GM21526 (cell line): ENCODE measurements around the gene TCF7.

Experiments
- ATAC-seq: cut with Tn5 transposase; IDR thresholded peaks from one replicate; pipeline ENCODE4 v1.9.1; 2021; ENCODE audit warnings: moderate library complexity; ENCODE audit not compliant: unreplicated experiment, low FRiP score

TCF7 gene

DNA sequence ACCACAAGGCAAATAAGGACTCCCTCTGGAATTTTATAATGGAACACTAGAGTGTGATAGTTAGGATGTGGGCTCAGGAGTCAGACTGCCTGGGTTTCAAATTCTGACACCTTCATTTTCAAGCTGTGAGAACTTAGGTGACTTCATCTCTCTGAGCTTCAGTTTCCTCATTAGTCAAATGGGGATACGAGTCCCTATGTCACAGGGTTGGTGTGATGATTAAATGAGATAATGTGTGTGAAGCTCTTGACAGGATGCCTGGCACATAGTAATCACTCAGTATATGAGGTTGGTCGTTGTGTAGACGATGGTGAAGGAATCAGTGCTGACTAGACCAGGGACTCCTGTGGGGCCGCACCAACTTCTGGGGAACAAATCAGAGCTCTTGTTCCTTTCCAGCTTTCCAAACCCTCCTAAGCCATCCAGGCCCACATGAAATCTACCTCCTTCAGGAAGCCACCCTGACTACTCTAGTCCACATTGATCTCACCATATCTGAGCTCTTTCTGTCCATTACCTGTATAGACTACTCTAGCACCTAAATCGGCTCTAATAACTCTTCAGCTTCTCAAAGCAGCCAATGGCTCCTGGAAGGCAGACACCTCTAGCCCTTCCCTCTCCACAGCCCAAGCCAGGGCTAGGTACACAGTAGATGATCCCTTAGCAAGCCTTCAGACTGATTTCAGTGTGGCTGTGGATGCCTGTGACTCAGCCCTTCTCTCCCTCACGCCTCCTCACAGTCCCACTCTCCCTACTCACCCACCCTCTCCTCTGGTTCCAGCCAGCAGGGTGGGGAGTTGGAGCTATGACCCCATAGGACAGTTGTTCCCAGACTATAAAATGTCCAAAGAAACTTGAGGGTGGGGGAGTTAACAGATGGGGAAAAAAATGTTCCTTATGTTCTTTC, 2.5 kb upstream of the TCF7 start:
- ATAC-seq = no peak

DNA sequence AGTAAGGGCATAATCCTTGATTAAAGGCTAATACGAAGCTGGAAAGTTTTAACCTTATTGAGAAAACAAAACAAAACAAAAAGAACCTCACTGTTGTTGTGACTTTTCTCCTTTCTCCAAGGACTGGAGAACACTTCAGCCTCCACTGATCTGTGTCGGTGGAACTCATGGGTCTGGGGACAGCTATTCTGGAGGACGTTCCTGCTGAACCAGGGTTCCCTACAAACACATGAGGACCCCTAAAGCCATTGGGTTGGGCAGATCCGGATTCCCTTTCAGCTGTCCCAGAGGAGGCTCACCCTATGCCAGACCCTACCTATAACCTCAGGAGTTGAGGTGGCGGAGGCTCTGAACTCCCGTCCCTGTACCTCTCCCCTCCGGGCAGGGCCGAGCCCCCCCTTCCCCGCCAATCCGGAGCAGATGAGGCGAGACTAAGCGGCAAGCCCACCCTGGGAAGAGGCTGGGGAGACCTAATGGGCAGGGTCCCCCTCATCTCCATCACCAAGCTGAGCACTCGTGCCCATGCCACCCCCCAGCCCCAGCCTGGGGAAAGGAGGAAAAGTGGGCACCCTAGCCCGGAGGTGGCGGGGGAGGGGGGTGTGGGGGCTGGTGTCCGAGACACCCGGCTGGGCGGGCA, 1.6 kb upstream of the TCF7 start:
- no peak for ATAC-seq

DNA sequence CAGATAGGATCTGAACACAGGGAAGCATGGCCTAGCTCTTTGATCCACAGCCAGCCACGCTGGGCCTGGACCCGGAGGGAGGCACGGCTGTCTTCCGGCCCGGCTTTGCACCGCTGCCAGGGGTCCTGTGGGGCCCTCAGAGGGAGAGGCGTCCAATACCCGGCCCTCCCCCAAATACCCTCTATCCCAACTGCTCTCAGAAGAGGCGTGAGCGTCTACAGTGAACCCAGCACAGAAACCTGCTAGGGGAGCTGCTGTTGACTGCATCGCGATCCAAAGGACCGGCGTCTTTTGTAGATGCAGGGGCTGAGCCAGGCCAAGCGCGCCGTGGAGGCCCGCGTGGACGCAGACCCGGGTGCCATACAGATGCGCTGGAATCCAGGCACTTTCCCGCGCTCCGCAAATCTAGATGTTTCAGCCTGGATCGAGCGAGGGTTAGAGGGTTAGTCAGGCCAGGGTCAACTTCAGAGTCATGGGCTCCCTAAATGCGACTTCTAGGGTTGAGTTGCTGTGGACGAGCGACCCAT, 1.1 kb upstream of the TCF7 start:
- no peak for ATAC-seq

- peak; percentile 5 for ATAC-seq
These were observed 665 bp downstream of the TCF7 start for GRCh38 chr5:134114886-134115805.

- ATAC-seq = no peak
These were observed 1.3 kb downstream of the TCF7 start for GRCh38 chr5:134115806-134116175.

GRCh38 chr5:134116286-134116685, 1.8 kb downstream of the TCF7 start:
- no peak for ATAC-seq

- no peak for ATAC-seq
These were observed 2.6 kb downstream of the TCF7 start for GRCh38 chr5:134116789-134117761.

DNA sequence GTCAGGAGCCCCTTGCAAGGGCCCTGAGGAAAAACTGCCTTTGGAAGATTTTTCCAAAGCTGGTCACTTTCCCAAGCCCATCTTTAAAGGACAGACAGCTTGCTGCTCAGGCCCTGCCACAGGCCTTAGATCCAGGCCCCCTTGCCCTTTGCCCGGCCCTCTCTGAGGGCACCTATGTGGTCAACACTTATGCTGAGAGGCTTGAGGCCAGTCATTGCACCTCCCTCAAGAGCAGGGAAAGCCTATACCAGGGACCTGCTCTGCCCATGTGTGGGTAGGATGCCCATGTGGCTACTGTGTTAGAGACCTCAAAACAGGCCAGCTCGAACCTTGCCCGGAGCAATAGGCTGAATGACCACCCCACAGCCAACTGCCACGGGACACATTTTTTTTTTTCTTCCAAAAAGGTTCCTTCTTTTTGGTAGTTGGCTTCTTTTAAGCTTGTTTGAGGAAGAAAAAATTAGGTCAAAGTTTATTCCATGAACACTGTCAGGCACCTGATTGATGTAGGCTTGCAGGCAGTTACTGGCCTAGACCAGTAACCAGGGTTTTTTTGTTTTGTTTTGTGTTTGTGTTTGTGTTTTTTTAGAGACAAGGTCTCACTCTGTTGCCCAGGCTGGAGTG, 3.8 kb downstream of the TCF7 start:
- ATAC-seq = no peak

GRCh38 chr5:134119720-134120119, 5.2 kb downstream of the TCF7 start:
- no peak for ATAC-seq

DNA sequence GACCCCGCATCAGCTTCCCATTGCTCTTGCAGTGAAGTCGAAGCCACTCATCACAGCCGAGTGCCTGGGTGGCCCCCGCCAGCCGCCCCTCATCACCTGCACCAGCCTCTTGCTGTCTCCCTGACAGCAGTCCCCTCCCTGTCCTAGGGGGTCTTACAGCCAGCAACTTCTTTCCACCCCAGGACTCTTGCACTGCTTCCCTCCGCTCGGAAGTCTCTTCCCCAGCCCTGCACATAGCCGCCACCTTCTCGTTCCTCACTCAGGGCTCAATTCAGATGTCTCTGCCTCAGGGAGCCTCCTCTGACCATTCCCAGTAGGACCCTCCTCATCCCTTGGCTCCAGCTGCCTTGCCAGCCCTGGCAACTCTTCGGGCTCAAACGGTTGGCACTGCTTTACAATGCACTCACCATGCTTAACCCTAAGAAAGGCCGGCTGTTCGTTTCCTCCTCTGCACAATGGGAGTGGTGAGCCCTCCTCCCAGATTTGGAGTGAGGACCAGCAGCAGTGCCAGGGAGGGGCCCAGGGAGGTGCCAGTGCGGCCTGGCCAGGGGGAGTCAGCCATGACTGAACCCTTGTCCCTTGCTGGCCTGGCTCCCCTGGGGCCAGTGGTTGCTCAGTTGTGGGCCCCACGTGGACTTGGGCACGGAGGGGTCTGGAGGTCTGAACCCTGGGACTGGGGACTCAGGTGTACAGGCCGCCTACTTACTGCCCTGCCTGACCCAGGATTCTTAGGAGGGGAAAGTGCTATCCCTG, 6.1 kb downstream of the TCF7 start:
- ATAC-seq = no peak

DNA sequence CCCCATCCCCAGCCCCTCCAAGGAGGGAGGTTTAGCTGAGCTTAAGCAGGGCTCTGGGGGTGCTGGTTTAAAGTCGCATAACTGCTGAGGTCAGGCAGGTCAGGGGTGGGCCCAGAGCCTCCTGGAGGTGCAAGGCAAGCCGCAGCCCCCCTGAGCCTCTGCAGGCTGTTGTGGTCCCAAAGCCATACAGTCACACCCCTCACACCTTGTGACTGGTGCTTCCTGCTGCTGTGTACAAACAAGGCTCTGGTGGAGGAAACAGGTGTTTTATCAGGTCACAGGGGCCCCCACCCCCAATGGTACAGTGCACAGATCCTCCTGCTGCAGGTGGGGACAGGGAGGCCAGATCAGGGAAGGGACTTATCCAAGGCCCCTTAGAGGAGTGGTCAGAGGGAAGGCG, 8.0 kb downstream of the TCF7 start:
- no peak for ATAC-seq

GRCh38 chr5:134123360-134123759, 8.9 kb downstream of the TCF7 start:
- no peak for ATAC-seq

- no peak for ATAC-seq
These were observed 10.0 kb downstream of the TCF7 start for GRCh38 chr5:134124289-134125038.

- no peak for ATAC-seq
These were observed 10.8 kb downstream of the TCF7 start for GRCh38 chr5:134125039-134126015.

DNA sequence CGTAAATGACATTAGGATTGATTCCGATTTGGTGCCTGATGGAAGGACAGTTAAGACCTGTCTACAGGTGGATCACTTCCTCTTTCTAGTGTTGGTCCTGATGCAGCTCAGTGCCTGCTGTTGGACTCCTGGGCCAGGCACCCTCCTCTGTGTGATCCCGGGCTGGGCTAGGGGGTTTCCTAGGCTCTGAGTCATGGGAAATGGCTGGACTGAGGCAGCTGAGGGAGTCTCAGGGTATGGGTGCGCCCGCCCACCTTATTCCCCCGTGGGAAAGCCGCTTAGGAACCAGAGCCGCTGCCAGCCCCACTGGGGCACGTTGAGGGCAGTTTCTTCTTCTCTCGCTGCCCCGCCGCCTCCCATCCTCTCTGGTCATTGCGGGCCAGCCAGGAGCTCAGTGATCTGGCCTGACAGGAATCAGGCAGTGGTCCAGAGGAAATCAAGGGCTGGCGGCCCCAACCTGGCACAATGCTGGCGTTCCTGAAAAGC, 12.9 kb downstream of the TCF7 start:
- no peak for ATAC-seq

- ATAC-seq = no peak
These were observed 13.6 kb downstream of the TCF7 start for GRCh38 chr5:134127988-134128647.
